OCI-LY7 (cell line): ENCODE results near the gene CLEC12A. TPM values are rescaled to one million over a fixed set of nuclear protein-coding genes. Genes with fewer than 3 reads are reported as not detected.

Experiments
- BruUV-seq: library from RNA; stranded (reverse); fragments of 400-500 nt; replicated peaks from 2 replicates; lab custom pipeline; 2021; lab: Mats Ljungman, UMichigan
- CTCF ChIA-PET: fragments of 300-600 bp; sonication (Branson Sonifier 250); formaldehyde crosslinking; loops from one replicate; lab custom pipeline; 2022; ENCODE audit warnings: antibody characterized with exemption; ENCODE audit not compliant: unreplicated experiment; lab: Charles Lee
- POLR2A ChIA-PET: fragments of 300-600 bp; sonication (Branson Sonifier 250); formaldehyde crosslinking; loops from one replicate; lab custom pipeline; 2022; ENCODE audit warnings: antibody characterized with exemption; lab: Charles Lee
- DNase-seq: peaks from one replicate; pipeline ENCODE4 v3.0.0-alpha.2; 2015; ENCODE audit warnings: low spot score
- H2AFZ ChIP-seq: fragments of 200-600 bp; sonication (generic), shearing (Covaris generic); 2 replicates; pipeline ENCODE4 v1.6.1; 2014; ENCODE audit warnings: mild to moderate bottlenecking, antibody characterized with exemption, low read length, moderate library complexity
- H3K27ac ChIP-seq: fragments of 200-600 bp; sonication (generic); 2 replicates; pipeline ENCODE4 v1.5.1; 2014; ENCODE audit warnings: mixed run types, low read depth, mild to moderate bottlenecking, moderate library complexity, low read length, inconsistent platforms; ENCODE audit not compliant: poor library complexity, severe bottlenecking
- H3K36me3 ChIP-seq: fragments of 200-600 bp; sonication (generic); 2 replicates; pipeline ENCODE4 v1.6.1; 2014; ENCODE audit warnings: mild to moderate bottlenecking, antibody characterized with exemption, low read length, moderate library complexity, mixed read lengths; ENCODE audit not compliant: insufficient read depth
- H3K4me1 ChIP-seq: fragments of 200-600 bp; sonication (generic); 2 replicates; pipeline ENCODE4 v1.5.1; 2014; ENCODE audit warnings: mild to moderate bottlenecking, low read length; ENCODE audit not compliant: insufficient read depth, poor library complexity, severe bottlenecking
- H3K4me2 ChIP-seq: fragments of 200-600 bp; sonication (generic); 2 replicates; pipeline ENCODE4 v1.6.1; 2014; ENCODE audit warnings: mild to moderate bottlenecking, low read length
- H3K4me3 ChIP-seq: fragments of 200-600 bp; sonication (generic); 2 replicates; pipeline ENCODE4 v1.5.1; 2014; ENCODE audit warnings: mild to moderate bottlenecking, low read depth, low read length; ENCODE audit not compliant: poor library complexity, severe bottlenecking
- H3K79me2 ChIP-seq: fragments of 200-600 bp; sonication (generic); 2 replicates; pipeline ENCODE4 v1.6.1; 2016; ENCODE audit warnings: low read depth, mild to moderate bottlenecking, low read length, moderate library complexity, mixed read lengths; ENCODE audit not compliant: insufficient read depth
- H3K9me2 ChIP-seq: fragments of 200-600 bp; sonication (generic); 2 replicates; pipeline ENCODE4 v1.6.1; 2016; ENCODE audit warnings: mild to moderate bottlenecking, low read length, mixed read lengths; ENCODE audit not compliant: insufficient read depth
- H3K9me3 ChIP-seq: fragments of 200-600 bp; sonication (generic); 2 replicates; pipeline ENCODE4 v1.6.1; 2014; ENCODE audit warnings: mild to moderate bottlenecking, mixed run types, low read length, mixed read lengths
- H4K20me1 ChIP-seq: fragments of 200-600 bp; sonication (generic); 2 replicates; pipeline ENCODE4 v1.6.1; 2014; ENCODE audit warnings: mild to moderate bottlenecking, antibody characterized with exemption, low read length, moderate library complexity, mixed read lengths; ENCODE audit not compliant: insufficient read depth
- CTCF ChIP-seq: fragments of 200-600 bp; sonication (generic); conservative IDR thresholded peaks from 2 replicates; pipeline ENCODE4 v1.5.1; 2014; ENCODE audit warnings: mild to moderate bottlenecking, antibody characterized with exemption, low read length, moderate library complexity, mixed read lengths
- EZH2phosphoT487 ChIP-seq: fragments of 200-600 bp; sonication (generic); IDR thresholded peaks from 2 replicates; pipeline ENCODE4 v1.6.1; 2018; ENCODE audit warnings: low read depth, borderline replicate concordance, mild to moderate bottlenecking, mixed run types, antibody characterized with exemption, low read length, moderate library complexity, mixed read lengths
- intact Hi-C: fragments of 100-400 bp; cut with micrococcal nuclease; formaldehyde crosslinking; loops from one replicate; pipeline ENCODE4 v1.10.0; 2022; ENCODE audit not compliant: unreplicated experiment
- total RNA-seq, 2 experiments: library from RNA; depleted of rRNA in 1 of 2; stranded (reverse); fragments of >200 nt in 1 of 2; shearing (Covaris generic) in 1 of 2; gene quantifications; 2 replicates each; pipeline ENCODE4 v1.2.3, GENCODE V29; 2014 to 2022

CLEC12A gene
- total RNA-seq, 2 experiments from 2014 or later: not detected

GRCh38 chr12:9947674-9948073 is 23.5 kb upstream of the CLEC12A start:
- no peak for TF ChIP-seq CTCF
- no peak for TF ChIP-seq EZH2phosphoT487
- no peak overlapping the region for H3K4me3 ChIP-seq
- H2AFZ ChIP-seq: no peak overlapping the region
- no peaks in the 10 kb centered on the region for H3K36me3 ChIP-seq
- no peaks in the 10 kb centered on the region for H3K9me2 ChIP-seq
- BruUV-seq: no TSS peak
- no peaks in the 10 kb centered on the region for H3K79me2 ChIP-seq
- no peak for DNase-seq
- no peak overlapping the region for H3K4me2 ChIP-seq
- H4K20me1 ChIP-seq: no peaks in the 10 kb centered on the region
- ChIA-PET POLR2A (interaction anchor here (0.7 kb wide), 1 partner anchor 97 kb away, joined by 3 read pairs; no protein-coding TSS in a partner anchor), CTCF (no interaction called here)
- H3K27ac ChIP-seq: no peak overlapping the region
- intact Hi-C loops: no loop called here
- H3K4me1 ChIP-seq: no peaks in the 10 kb centered on the region
- H3K9me3 ChIP-seq: no peaks in the 10 kb centered on the region

GRCh38 chr12:9948606-9949296 is 22.5 kb upstream of the CLEC12A start:
- no peak overlapping the region for H2AFZ ChIP-seq
- no TSS peak for BruUV-seq

More at GRCh38 chr12:9948606-9949296, 22.5 kb upstream of the CLEC12A start:
- no peaks in the 10 kb centered on the region for H3K36me3 ChIP-seq
- no peak for TF ChIP-seq EZH2phosphoT487
- no peak for TF ChIP-seq CTCF
- H3K9me2 ChIP-seq: no peaks in the 10 kb centered on the region
- no peaks in the 10 kb centered on the region for H3K79me2 ChIP-seq
- no peak overlapping the region for H3K27ac ChIP-seq
- no peak overlapping the region for H3K4me2 ChIP-seq
- intact Hi-C loops: no loop called here
- H3K4me1 ChIP-seq: no peaks in the 10 kb centered on the region
- no peaks in the 10 kb centered on the region for H4K20me1 ChIP-seq
- no peak for DNase-seq
- ChIA-PET POLR2A (no interaction called here), CTCF (no interaction called here)
- H3K9me3 ChIP-seq: no peaks in the 10 kb centered on the region
- no peak overlapping the region for H3K4me3 ChIP-seq
